H54 (cell line): Measurements from ENCODE around the gene COL4A4.
"Not testable (repeated sequence)": the region's sequence is repeated elsewhere in the genome, so short reads cannot be mapped to it uniquely, and the experiment has no call there.

Source experiments
- DNase-seq: peaks from one replicate; pipeline ENCODE4 v3.0.0; 2011; ENCODE audit warnings: low spot score, mixed read lengths; ENCODE audit not compliant: insufficient read length
- FAIRE-seq: peaks from 3 replicates; lab custom pipeline; 2011; peaks lifted over from hg19 to GRCh38; lab: Jason Lieb, UNC
- POLR2A ChIP-seq: IDR thresholded peaks from 2 replicates; pipeline ENCODE4 v1.6.1; 2011; ENCODE audit warnings: low read depth, mild to moderate bottlenecking, low read length

The COL4A4 gene

DNA sequence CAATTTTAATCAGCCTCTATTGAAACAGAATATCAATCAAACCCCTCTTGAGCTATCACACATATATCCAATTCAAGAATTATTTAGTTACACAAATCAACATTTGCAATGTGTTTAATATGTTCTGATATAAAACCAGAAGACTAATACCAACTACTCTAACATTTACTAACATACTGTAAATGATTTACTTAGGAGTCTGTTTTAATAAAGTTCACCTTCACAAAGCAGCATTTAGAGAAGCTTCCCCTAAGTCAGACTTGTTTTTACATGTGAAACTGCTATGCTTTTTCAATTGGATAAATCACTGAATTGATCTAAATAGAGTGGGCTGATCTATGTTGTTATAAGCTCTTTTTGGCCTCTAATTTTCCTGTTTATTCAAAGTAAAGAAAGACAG lies 18.8 kb upstream of the COL4A4 start:
- no peak for FAIRE-seq
- DNase-seq, result no peak
- TF ChIP-seq POLR2A, result no peak

DNA sequence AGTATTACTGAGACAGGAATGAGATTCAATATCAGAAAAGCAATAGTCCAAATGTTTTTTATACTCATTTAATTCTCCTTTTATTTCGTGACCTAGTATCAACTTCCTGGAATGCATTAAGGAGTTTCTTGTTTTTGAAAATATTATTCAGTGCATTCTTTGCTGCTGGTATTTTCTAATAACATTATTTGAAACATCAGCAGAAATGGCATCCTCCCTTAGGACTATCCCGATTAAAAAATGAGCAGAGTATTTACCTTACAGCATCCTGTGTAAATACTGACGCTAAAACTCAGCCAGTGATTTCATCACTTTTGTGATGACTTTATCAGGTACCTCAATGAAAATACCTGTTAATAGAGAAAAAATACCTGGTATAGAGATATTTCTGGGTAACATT lies 16.8 kb upstream of the COL4A4 start:
- no peak for TF ChIP-seq POLR2A
- FAIRE-seq (no peak), DNase-seq (no peak)

DNA sequence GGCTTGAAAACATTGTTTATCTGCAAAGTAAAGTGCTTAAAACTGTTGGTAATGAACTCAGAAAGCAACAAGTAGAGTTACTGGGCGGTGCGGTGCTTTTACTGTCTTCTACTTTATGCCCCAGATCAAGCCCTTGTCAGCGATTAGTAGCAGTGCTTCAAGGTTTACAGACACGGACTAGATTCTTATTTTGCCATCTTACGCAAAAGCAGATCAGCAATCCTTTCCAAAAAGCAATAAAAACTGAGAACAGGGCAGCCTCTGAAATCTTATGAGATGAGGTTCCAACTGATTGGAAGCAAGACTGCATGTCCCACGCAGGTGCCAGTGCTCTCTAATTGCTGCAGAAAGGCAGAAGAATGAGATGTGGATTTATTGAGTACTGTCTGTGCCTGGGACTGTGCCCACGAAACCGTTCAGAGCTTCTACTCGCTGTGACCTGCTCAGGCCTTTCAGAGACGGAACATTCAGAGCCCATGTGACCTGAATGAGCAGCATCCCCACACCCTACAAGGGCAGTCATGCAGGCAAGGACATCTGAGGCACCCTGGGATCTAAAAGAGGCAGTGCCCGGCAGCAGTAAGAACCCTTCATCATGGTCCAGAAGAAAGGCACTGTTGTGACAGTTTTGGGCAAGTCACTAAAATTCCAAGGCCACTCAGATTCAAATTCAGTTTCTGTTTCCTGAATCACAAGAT lies 16.1 kb upstream of the COL4A4 start:
- no peak for DNase-seq
- no peak for TF ChIP-seq POLR2A
- FAIRE-seq, result no peak

DNA sequence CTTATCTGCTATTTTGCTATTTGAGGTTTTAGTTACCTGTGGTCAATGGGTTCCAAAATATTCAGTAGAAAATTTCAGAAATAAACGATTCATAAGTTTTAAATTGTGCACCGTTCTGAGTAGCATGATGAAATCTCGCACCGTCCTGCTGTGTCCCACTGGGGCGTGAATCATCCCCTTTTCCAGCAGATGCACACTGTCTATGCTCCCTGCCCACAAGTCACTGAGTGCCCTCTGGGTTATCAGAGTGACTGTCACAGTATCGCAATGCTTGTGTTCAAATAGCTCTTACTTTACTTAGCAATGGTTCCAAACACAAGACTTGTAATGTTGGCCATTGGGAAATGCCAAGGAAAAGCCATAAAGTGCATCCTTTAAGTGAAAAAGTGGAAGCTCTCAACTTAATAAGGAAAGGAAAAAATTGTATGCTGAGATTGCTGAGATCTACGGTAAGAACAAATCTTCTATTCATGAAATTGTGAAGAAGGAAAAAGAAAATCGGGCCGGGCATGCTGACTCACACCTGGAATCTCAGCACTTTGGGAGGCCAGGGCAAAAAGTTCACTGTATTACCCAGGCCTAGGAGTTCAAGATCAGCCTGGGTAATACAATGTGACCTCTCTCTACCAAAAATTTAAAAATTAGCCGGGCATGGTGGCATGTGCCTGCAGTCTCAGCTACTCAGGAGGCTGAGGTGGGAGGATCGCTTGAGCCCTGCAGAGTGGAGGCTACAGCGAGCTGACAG lies 13.8 kb upstream of the COL4A4 start:
- FAIRE-seq, result no peak
- TF ChIP-seq POLR2A, result no peak

DNA sequence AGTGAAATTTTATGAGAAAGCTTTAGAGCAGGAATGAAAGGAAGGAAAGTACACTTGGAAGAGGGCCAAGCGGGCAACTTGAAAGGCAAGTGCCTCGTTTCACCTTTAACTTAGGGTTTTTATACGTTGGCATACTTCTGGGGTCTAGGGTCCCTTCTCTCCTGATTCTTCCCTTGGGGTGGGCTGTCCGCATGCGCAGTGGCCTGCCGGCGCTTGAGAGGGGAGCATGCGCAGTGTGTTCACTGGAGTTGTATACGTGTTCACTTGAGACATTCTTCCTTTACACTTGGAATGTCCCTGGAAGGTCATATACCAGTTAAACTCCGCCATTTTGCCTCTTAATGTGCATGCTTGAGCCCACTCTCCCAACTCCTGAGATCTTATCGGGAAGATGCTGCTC lies 7.8 kb upstream of the COL4A4 start:
- FAIRE-seq, DNase-seq: not testable (repeated sequence)

More for the DNA sequence above, 13.8 kb upstream of the COL4A4 start:
- DNase-seq, result no peak

DNA sequence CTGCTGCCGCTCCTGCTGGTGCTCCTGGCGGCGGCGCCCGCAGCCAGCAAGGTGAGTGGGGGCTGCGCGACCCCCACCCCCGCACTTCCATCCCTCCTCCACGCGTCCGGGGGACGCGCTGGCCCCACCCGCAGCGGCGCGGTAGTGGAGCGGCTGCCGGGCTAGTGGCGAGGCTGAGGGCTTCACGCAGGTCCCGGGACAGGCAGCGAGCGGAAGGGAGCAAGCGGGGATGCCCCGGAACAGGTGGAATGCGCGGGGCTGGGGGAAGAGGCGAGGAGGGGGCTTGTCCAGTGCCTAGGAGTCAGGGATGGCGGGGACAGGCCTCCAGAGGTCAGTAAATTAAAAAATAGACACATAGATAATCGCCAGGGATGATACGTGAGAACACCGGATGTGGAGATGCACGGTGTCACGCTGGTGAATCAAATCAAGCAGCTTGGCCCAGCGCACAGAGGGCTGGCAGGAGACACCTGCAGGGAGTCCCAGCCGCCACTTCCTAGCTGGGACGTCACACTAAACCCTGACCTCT lies 822 bp upstream of the COL4A4 start:
- TF ChIP-seq POLR2A, result no peak
- no peak for FAIRE-seq
- DNase-seq, result no peak

DNA sequence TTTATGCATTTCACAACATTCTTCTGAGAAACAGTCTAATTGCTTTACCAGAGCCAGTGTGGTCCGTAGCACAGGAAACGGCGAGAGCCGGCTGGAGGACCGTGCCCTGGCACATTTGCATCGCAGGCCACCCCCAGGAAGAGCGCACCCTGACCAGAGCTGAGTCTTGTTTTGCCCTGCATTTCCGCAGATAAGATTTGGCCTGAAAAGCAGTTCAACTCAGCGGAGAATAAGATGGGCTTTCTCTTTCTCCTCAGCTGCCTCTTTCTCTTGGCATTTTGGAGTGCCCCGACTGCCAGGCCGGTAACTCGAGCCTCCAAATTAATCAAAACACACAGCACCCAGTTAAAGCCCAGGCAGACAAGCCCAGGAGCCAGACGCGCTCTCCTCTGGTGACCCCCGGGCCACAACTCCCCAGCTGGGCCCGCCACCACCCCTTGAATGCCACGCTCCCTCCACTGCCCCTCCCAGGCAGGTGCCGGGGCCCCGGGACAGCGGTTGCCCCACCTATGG lies 464 bp downstream of the COL4A4 start:
- TF ChIP-seq POLR2A, result no peak
- DNase-seq (peak; percentile 18), FAIRE-seq (no peak)

DNA sequence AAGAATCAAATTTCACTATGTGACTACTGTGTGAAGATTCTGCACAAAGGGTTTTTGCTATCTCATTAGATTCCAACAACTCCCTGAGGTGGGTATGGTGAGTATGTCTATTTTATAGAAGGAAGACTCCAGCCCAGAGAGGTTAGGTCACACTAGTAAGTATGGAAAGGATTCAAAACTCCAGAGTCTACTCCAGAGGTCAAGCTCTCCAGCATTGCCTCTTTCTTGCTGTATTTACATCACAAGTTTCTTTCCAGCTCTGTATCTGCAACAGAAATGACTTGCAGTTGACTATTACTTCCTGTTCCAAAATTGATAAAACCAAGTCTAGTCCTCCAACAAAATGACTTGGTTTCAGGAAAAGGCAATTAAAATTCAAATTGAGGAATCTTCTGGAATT lies 2.1 kb downstream of the COL4A4 start:
- no peak for FAIRE-seq
- TF ChIP-seq POLR2A, result no peak
- no peak for DNase-seq

DNA sequence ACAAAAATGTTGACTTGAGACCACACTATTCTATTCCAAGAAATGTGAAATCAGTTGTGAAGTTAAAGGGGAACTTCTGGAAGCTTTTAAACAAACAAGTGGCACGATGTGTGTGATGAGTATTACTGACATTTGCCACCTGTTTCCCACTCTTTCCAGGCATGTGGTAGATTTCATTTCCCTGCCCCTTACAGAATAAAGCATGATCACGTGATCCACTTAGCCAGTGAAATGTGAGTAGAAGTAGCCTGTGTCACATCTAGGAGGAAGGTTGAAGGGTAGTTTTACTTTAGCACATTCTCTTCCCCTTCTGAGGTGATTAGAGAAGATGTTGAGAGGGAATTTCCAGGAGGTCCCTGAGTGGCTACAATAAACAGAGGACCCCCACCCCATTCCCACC lies 3.8 kb downstream of the COL4A4 start:
- TF ChIP-seq POLR2A, result no peak
- DNase-seq (no peak), FAIRE-seq (no peak)

DNA sequence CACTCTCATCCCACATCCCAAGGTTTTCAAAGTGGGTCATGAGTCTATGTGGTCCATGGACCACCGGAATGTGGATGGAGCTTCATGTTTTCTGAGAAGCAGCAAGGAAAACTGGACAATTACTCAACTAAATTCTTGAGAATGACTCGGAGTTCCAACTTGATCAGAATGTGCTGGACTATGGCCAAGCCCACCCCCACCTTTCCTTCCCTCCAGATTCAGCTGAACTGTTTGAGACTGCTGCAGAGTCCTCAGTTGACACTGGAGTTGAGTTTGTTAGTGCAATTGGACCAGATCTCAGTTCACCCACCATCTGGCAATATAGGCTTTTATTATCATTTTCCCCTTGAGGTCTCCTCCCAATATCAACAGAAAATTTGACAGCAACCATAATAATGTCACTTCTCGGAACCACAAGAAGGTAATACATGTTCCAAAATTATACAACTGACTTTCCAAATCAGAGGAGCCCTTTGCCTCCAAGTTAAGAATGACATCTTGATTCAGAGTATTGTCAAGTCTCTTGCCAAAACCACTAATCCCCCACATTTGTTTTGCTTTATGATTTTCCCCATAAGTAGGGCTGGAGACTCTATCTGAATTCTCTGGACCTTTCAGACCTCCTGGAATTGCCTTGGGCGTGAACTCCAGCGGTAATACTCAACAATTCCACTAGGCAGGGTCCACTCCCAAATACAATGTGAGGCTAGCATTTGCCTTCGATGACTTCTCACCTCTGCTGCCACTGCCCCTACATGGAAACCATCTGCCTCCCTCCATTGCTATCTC lies 8.8 kb downstream of the COL4A4 start:
- FAIRE-seq (no peak), DNase-seq (no peak)
- no peak for TF ChIP-seq POLR2A

DNA sequence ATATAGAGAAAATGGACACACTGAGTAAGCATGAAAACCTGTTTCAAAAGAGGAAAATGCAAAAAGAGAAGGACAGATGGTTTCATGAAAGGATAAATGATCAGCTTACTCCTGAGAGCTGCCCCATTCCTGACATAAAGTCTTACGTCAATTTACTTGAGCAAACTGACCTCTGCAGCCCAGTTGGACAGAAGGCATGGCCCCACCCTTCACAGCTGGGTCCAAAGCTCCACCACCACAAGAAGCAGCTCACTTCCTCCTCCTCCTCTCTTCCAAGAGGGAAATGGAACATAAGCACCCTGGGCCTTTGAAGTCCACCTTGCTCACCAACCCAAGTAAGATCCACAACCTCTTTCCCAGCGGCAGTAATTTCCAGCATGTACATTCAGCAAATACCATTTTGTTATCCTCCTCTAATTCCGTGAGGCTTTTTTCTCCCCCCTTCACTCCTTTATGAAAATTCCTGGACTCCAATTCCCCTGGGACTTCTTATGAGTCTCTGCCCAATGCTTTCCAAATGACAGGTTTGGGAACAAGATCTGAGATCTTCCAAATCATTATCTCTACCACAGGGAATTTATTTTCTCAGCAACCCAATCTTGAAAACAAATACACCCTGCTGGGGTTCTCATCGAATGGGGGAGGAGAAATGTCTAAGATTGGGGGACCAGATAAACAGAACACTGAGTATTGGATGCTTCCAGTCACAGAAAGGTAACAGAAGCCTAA lies 10.1 kb downstream of the COL4A4 start:
- FAIRE-seq, result no peak
- no peak for DNase-seq
- TF ChIP-seq POLR2A, result no peak

DNA sequence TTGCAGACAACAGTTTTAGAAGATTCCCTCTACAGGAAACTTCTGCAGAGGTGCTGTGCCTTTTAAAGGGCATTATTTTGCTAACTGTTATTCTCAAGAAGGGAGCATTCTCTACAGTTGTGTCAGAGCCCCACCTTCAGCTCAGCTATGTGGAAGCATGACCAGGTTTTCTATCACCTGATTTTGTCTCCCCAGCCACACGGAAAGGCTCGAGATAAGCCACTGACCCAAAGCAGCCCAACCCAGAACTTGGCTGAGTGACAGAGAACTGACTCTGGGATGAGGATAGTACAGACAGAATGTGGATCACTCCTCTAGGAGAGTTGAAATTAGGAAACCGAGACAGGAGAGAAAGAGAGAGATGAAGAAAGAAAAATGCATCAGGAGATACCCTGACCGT lies 10.7 kb downstream of the COL4A4 start:
- FAIRE-seq (no peak), DNase-seq (no peak)
- TF ChIP-seq POLR2A, result no peak

DNA sequence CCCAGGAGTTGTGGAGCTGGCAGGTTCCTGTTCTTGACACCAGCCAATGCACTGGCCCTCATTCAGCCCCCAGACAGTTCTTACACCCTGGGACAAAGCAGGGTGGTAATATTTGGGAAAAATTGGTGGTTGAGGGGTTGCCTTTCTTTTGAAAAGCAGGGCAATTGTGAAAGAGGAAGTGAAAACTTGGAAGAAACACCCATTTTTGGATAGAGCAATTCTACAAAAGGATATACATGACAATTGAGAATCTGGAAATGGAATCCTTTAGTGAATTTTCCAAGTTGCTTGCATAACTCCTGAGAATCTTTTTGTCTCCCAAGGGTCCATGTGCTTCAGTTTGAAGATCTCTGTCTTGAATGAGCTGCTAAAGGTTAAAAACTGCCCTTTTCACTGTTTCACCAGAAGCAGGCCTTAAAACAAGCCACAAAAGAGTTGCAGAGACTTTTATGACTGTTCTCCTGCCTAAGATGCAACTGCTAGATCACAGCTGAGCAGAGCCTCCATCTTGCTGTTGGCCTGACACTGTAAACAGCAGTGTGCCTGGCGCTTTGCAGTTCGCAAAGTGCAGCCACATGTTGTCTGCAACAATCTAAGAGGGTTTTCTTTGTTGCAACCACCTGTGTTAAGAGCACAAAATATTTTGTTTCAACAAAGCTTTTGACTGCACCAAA lies 11.8 kb downstream of the COL4A4 start:
- no peak for TF ChIP-seq POLR2A
- DNase-seq (no peak), FAIRE-seq (no peak)
